Hepatocyte (in vitro differentiated cells): ENCODE measurements around the gene MOV10L1. TPM values are rescaled to one million over a fixed set of nuclear protein-coding genes. Genes with fewer than 3 reads are reported as not detected.

ENCODE experiments used
- DNase-seq: peaks from one replicate; pipeline ENCODE4 v3.0.0-alpha.2; 2016; ENCODE audit warnings: low spot score
- H2AFZ ChIP-seq: fragments of 200-600 bp; sonication (generic); 2 replicates; pipeline ENCODE4 v1.6.0; 2016; ENCODE audit warnings: antibody characterized with exemption, mild to moderate bottlenecking
- H3K27ac ChIP-seq: fragments of 200-600 bp; sonication (generic); 2 replicates; pipeline ENCODE4 v1.5.1; 2016; ENCODE audit warnings: mild to moderate bottlenecking
- H3K27me3 ChIP-seq: fragments of 200-600 bp; sonication (generic); 2 replicates; pipeline ENCODE4 v1.6.1; 2016
- H3K36me3 ChIP-seq: fragments of 200-600 bp; sonication (generic); replicated peaks from 2 replicates; pipeline ENCODE4 v1.5.1; 2016; ENCODE audit warnings: low read depth; ENCODE audit not compliant: insufficient read depth
- H3K4me1 ChIP-seq: fragments of 200-600 bp; sonication (generic); 2 replicates; pipeline ENCODE4 v1.5.1; 2016; ENCODE audit warnings: mild to moderate bottlenecking, moderate library complexity; ENCODE audit not compliant: insufficient read depth
- H3K4me2 ChIP-seq: fragments of 200-600 bp; sonication (generic); 2 replicates; pipeline ENCODE4 v1.6.0; 2016
- H3K4me3 ChIP-seq: fragments of 200-600 bp; sonication (generic); 2 replicates; pipeline ENCODE4 v1.5.1; 2016; ENCODE audit warnings: mild to moderate bottlenecking
- H3K79me2 ChIP-seq: fragments of 200-600 bp; sonication (generic); 2 replicates; pipeline ENCODE4 v1.6.0; 2017; ENCODE audit warnings: mild to moderate bottlenecking
- H3K9me2 ChIP-seq: fragments of 200-600 bp; sonication (generic); replicated peaks from 2 replicates; pipeline ENCODE4 v1.6.0; 2017; ENCODE audit warnings: mild to moderate bottlenecking; ENCODE audit not compliant: insufficient read depth
- H3K9me3 ChIP-seq: fragments of 200-600 bp; sonication (generic); 2 replicates; pipeline ENCODE4 v1.5.1; 2016; ENCODE audit warnings: low read depth, mild to moderate bottlenecking
- H4K20me1 ChIP-seq: fragments of 200-600 bp; sonication (generic); 2 replicates; pipeline ENCODE4 v1.6.0; 2016; ENCODE audit warnings: mild to moderate bottlenecking; ENCODE audit not compliant: insufficient read depth, poor library complexity, severe bottlenecking
- CTCF ChIP-seq: fragments of 200-600 bp; sonication (generic); IDR thresholded peaks from 2 replicates; pipeline ENCODE4 v1.5.1; 2016; ENCODE audit warnings: antibody characterized with exemption, mild to moderate bottlenecking; ENCODE audit not compliant: poor library complexity
- EZH2 ChIP-seq: fragments of 200-600 bp; sonication (generic); IDR thresholded peaks from 2 replicates; pipeline ENCODE4 v1.6.1; 2016; ENCODE audit warnings: antibody characterized with exemption, mild to moderate bottlenecking, borderline replicate concordance
- EZH2phosphoT487 ChIP-seq: fragments of 200-600 bp; sonication (generic); IDR thresholded peaks from one replicate; pipeline ENCODE4 v1.6.1; 2018; ENCODE audit warnings: antibody characterized with exemption, mild to moderate bottlenecking, low read depth, moderate library complexity; ENCODE audit not compliant: unreplicated experiment, severe bottlenecking
- WGBS: methylation state at CpG from one replicate; pipeline ENCODE4 v1.1.6; 2016; ENCODE audit warnings: low lambda C conversion rate; ENCODE audit errors: missing lambda C conversion rate; 5-methylcytosine and 5-hydroxymethylcytosine counted together
- polyA plus RNA-seq: library from polyadenylated mRNA; unstranded; fragments of >200 nt; fragmentation: Nextera tagmentation; extraction: Ambion mirVana; gene quantifications from 2 replicates; pipeline ENCODE4 v1.2.1, GENCODE V29; 2016
- total RNA-seq: library from RNA; depleted of rRNA; stranded (reverse); fragments of >200 nt; gene quantifications from 2 replicates; pipeline ENCODE4 v1.2.3, GENCODE V29; 2014

Gene MOV10L1
- total and polyA plus RNA-seq, 2 experiments from 2014 or later, result 0.36 to 3.6 TPM

GRCh38 chr22:50189184-50189848 lies 99.5 kb downstream of the MOV10L1 start:
- Histone ChIP-seq H3K4me2 (peak overlapping the region; percentile 80), H4K20me1 (no peaks in the 10 kb centered on the region), H2AFZ (no peak overlapping the region), H3K36me3 (no peaks in the 10 kb centered on the region), H3K9me3 (no peaks in the 10 kb centered on the region), H3K4me3 (no peak overlapping the region), H3K27ac (peak overlapping the region; percentile 92), H3K79me2 (peaks cover 62% of the 10 kb centered on the region), H3K4me1 (peaks cover 53% of the 10 kb centered on the region), H3K9me2 (no peaks in the 10 kb centered on the region), H3K27me3 (no peaks in the 10 kb centered on the region)
- DNase-seq, result no peak
- WGBS, result 86% methylated on average over 20 of the region's 20 CpGs
- TF ChIP-seq EZH2 (no peak), EZH2phosphoT487 (no peak), CTCF (no peak)

- no peak overlapping the region for H2AFZ ChIP-seq
- TF ChIP-seq EZH2, result no peak
- TF ChIP-seq EZH2phosphoT487, result no peak
- TF ChIP-seq CTCF, result no peak
- H3K9me3 ChIP-seq, result no peaks in the 10 kb centered on the region
- H3K4me1 ChIP-seq, result peaks cover 49% of the 10 kb centered on the region
- no peaks in the 10 kb centered on the region for H3K9me2 ChIP-seq
- H3K27me3 ChIP-seq, result no peaks in the 10 kb centered on the region
- peaks cover 62% of the 10 kb centered on the region for H3K79me2 ChIP-seq
- peak overlapping the region; percentile 80 for H3K4me2 ChIP-seq
- no peaks in the 10 kb centered on the region for H3K36me3 ChIP-seq
- DNase-seq, result no peak
- peak overlapping the region; percentile 92 for H3K27ac ChIP-seq
- no peak overlapping the region for H3K4me3 ChIP-seq
- WGBS, result 37% methylated on average over 4 of the region's 4 CpGs
- H4K20me1 ChIP-seq, result no peaks in the 10 kb centered on the region
These were observed 100.0 kb downstream of the MOV10L1 start for GRCh38 chr22:50189849-50190181.

- Histone ChIP-seq H3K4me1 (peaks cover 45% of the 10 kb centered on the region), H3K9me3 (no peaks in the 10 kb centered on the region), H3K9me2 (no peaks in the 10 kb centered on the region), H4K20me1 (no peaks in the 10 kb centered on the region), H3K4me2 (peak overlapping the region; percentile 80), H3K4me3 (no peak overlapping the region), H3K27ac (peak overlapping the region; percentile 92), H2AFZ (peak overlapping the region; percentile 38), H3K36me3 (no peaks in the 10 kb centered on the region), H3K79me2 (peaks cover 60% of the 10 kb centered on the region), H3K27me3 (no peaks in the 10 kb centered on the region)
- no peak for TF ChIP-seq EZH2phosphoT487
- peak; percentile 41 for TF ChIP-seq CTCF
- DNase-seq, result peak; percentile 84
- WGBS, result 42% methylated on average over 23 of the region's 43 CpGs
These were observed 100.6 kb downstream of the MOV10L1 start for GRCh38 chr22:50190182-50190940.
